Naive B cell (primary cell): ENCODE results near the gene CPZ. TPM values are rescaled to one million over a fixed set of nuclear protein-coding genes. Genes with fewer than 3 reads are reported as not detected.

ENCODE experiments used
- ATAC-seq, 2 donors: fragments of 150-1000 bp; cut with Tn5 transposase; 2 replicates each; pipeline ENCODE4 v1.10.0; 2021; ENCODE audit warnings: low read depth in 2 of 2, mild to moderate bottlenecking in 2 of 2, moderate library complexity in 2 of 2
- DNase-seq: peaks from one replicate; pipeline ENCODE4 v3.0.0; 2022
- H3K27ac Mint-ChIP-seq, 6 donors: one replicate each; pipeline ENCODE4 v1.8.0; 2020 to 2022; ENCODE audit warnings: mild to moderate bottlenecking in 6 of 6, mixed read lengths in 6 of 6, moderate library complexity in 5 of 6, inconsistent platforms in 2 of 6
- H3K27me3 Mint-ChIP-seq, 3 donors: one replicate each; pipeline ENCODE4 v1.8.0; 2021 to 2022; ENCODE audit warnings: mixed read lengths in 3 of 3, mild to moderate bottlenecking in 1 of 3
- H3K36me3 Mint-ChIP-seq, 2 donors: one replicate each; pipeline ENCODE4 v1.8.0; 2020 to 2022; ENCODE audit warnings: mixed read lengths in 2 of 2, inconsistent platforms in 1 of 2, mild to moderate bottlenecking in 1 of 2
- H3K4me1 Mint-ChIP-seq, 3 donors: one replicate each; pipeline ENCODE4 v1.8.0; 2020 to 2022; ENCODE audit warnings: mixed read lengths in 3 of 3, inconsistent platforms in 1 of 3, mild to moderate bottlenecking in 1 of 3, moderate library complexity in 1 of 3
- H3K4me3 Mint-ChIP-seq, 8 donors: one replicate each; pipeline ENCODE4 v1.8.0; 2020 to 2022; ENCODE audit warnings: mild to moderate bottlenecking in 8 of 8, mixed read lengths in 8 of 8, moderate library complexity in 8 of 8, inconsistent platforms in 2 of 8
- H3K9me3 Mint-ChIP-seq, 7 donors: one replicate each; pipeline ENCODE4 v1.8.0; 2020 to 2022; ENCODE audit warnings: mixed read lengths in 7 of 7, mild to moderate bottlenecking in 5 of 7, inconsistent platforms in 2 of 7, moderate library complexity in 1 of 7
- polyA plus RNA-seq, 6 donors: library from polyadenylated mRNA; unstranded; fragments of 300-500 nt; fragmentation: Illumina TruSeq; gene quantifications; one replicate each; pipeline ENCODE4 v1.2.3, GENCODE V29; 2021; ENCODE audit warnings: low read depth in 6 of 6

The CPZ gene
- polyA plus RNA-seq: not detected

GRCh38 chr4:8592366-8593263, at the start of gene CPZ:
TSS of gene CPZ (plus strand) at chr4:8592765. CDS start at chr4:8592834, 69 bp downstream.
- Mint-ChIP-seq H3K27me3 (peaks cover 17 to 41% (median 39%) of the 10 kb centered on the region in 3 donors), H3K4me1 (peaks cover 0 to 3% (median 0%) of the 10 kb centered on the region in 3 donors), H3K36me3 (no peaks in the 10 kb centered on the region), H3K27ac (no peak within 1 kb of the TSS), H3K9me3 (no peaks in the 10 kb centered on the region), H3K4me3 (no peak within 1 kb of the TSS)
- DNase-seq (no peak), ATAC-seq (no peak)

GRCh38 chr4:8542776-8543525, 49.6 kb upstream of the CPZ start:
- DNase-seq (no peak), ATAC-seq (no peak)
- H3K36me3 Mint-ChIP-seq: no peaks in the 10 kb centered on the region

GRCh38 chr4:8543623-8544022, 48.9 kb upstream of the CPZ start:
- Mint-ChIP-seq H3K4me1 (no peaks in the 10 kb centered on the region), H3K27ac (no peak overlapping the region), H3K4me3 (no peak overlapping the region), H3K36me3 (no peaks in the 10 kb centered on the region), H3K27me3 (no peaks in the 10 kb centered on the region), H3K9me3 (peaks cover 0 to 4% (median 1%) of the 10 kb centered on the region in 7 donors)
- ATAC-seq (no peak), DNase-seq (no peak)

More at GRCh38 chr4:8542776-8543525, 49.6 kb upstream of the CPZ start:
- Mint-ChIP-seq H3K4me3 (no peak overlapping the region), H3K4me1 (no peaks in the 10 kb centered on the region), H3K27me3 (peaks cover 0 to 6% (median 6%) of the 10 kb centered on the region in 3 donors), H3K27ac (no peak overlapping the region), H3K9me3 (peaks cover 0 to 4% (median 1%) of the 10 kb centered on the region in 7 donors)

GRCh38 chr4:8544282-8544681, 48.3 kb upstream of the CPZ start:
- DNase-seq (no peak), ATAC-seq (no peak)
- no peaks in the 10 kb centered on the region for H3K27me3 Mint-ChIP-seq
- H3K36me3 Mint-ChIP-seq: no peaks in the 10 kb centered on the region
- no peak overlapping the region for H3K4me3 Mint-ChIP-seq
- H3K9me3 Mint-ChIP-seq: peaks cover 0 to 4% (median 1%) of the 10 kb centered on the region in 7 donors
- no peaks in the 10 kb centered on the region for H3K4me1 Mint-ChIP-seq
- H3K27ac Mint-ChIP-seq: no peak overlapping the region

GRCh38 chr4:8544741-8545438, 47.7 kb upstream of the CPZ start:
- Mint-ChIP-seq H3K36me3 (no peaks in the 10 kb centered on the region), H3K27ac (no peak overlapping the region), H3K27me3 (no peaks in the 10 kb centered on the region), H3K4me1 (no peaks in the 10 kb centered on the region), H3K9me3 (peaks cover 0 to 4% (median 1%) of the 10 kb centered on the region in 7 donors), H3K4me3 (no peak overlapping the region)
- ATAC-seq: no peak
- DNase-seq: no peak

GRCh38 chr4:8545439-8545765, 47.2 kb upstream of the CPZ start:
- H3K36me3 Mint-ChIP-seq: no peaks in the 10 kb centered on the region

GRCh38 chr4:8546766-8547107, 45.8 kb upstream of the CPZ start:
- Mint-ChIP-seq H3K4me1 (no peaks in the 10 kb centered on the region), H3K27ac (no peak overlapping the region), H3K4me3 (no peak overlapping the region), H3K9me3 (peaks cover 0 to 7% (median 1%) of the 10 kb centered on the region in 7 donors), H3K36me3 (no peaks in the 10 kb centered on the region), H3K27me3 (no peaks in the 10 kb centered on the region)
- ATAC-seq: no peak
- DNase-seq: no peak

More at GRCh38 chr4:8545439-8545765, 47.2 kb upstream of the CPZ start:
- H3K9me3 Mint-ChIP-seq: peaks cover 0 to 4% (median 1%) of the 10 kb centered on the region in 7 donors
- DNase-seq (no peak), ATAC-seq (no peak)
- H3K4me3 Mint-ChIP-seq: no peak overlapping the region
- H3K27ac Mint-ChIP-seq: no peak overlapping the region
- H3K27me3 Mint-ChIP-seq: no peaks in the 10 kb centered on the region
- no peaks in the 10 kb centered on the region for H3K4me1 Mint-ChIP-seq

- Mint-ChIP-seq H3K27ac (no peak overlapping the region), H3K36me3 (no peaks in the 10 kb centered on the region)
- no peak for ATAC-seq
Measured at GRCh38 chr4:8547108-8547911, 45.3 kb upstream of the CPZ start.

GRCh38 chr4:8547912-8548730, 44.4 kb upstream of the CPZ start:
- H3K27me3 Mint-ChIP-seq: peaks cover 0 to 6% (median 0%) of the 10 kb centered on the region in 3 donors
- ATAC-seq (no peak), DNase-seq (no peak)
- H3K9me3 Mint-ChIP-seq: peaks cover 0 to 10% (median 5%) of the 10 kb centered on the region in 7 donors
- peak overlapping the region in 1 of 6 donors; percentile 54 for H3K27ac Mint-ChIP-seq
- H3K36me3 Mint-ChIP-seq: no peaks in the 10 kb centered on the region
- H3K4me3 Mint-ChIP-seq: no peak overlapping the region
- no peaks in the 10 kb centered on the region for H3K4me1 Mint-ChIP-seq

More at GRCh38 chr4:8547108-8547911, 45.3 kb upstream of the CPZ start:
- H3K4me3 Mint-ChIP-seq: no peak overlapping the region
- peaks cover 0 to under 1% (median 0%) of the 10 kb centered on the region in 3 donors for H3K27me3 Mint-ChIP-seq
- peaks cover 0 to 8% (median 2%) of the 10 kb centered on the region in 7 donors for H3K9me3 Mint-ChIP-seq
- H3K4me1 Mint-ChIP-seq: no peaks in the 10 kb centered on the region
- DNase-seq: no peak

GRCh38 chr4:8548731-8549351, 43.7 kb upstream of the CPZ start:
- no peak for ATAC-seq
- Mint-ChIP-seq H3K36me3 (no peaks in the 10 kb centered on the region), H3K27ac (peak overlapping the region in 1 of 6 donors; percentile 54), H3K27me3 (peaks cover 0 to 6% (median 0%) of the 10 kb centered on the region in 3 donors), H3K9me3 (peaks cover 0 to 10% (median 3%) of the 10 kb centered on the region in 7 donors), H3K4me3 (no peak overlapping the region), H3K4me1 (no peaks in the 10 kb centered on the region)
- no peak for DNase-seq

GRCh38 chr4:8549352-8549931, 43.1 kb upstream of the CPZ start:
- ATAC-seq: no peak
- Mint-ChIP-seq H3K9me3 (peaks cover 0 to 10% (median 3%) of the 10 kb centered on the region in 7 donors), H3K4me1 (no peaks in the 10 kb centered on the region), H3K4me3 (no peak overlapping the region), H3K27ac (no peak overlapping the region), H3K27me3 (peaks cover 0 to 6% (median 0%) of the 10 kb centered on the region in 3 donors), H3K36me3 (no peaks in the 10 kb centered on the region)
- DNase-seq: no peak
